ENCODE measurements around the gene TMTC1.
"Not testable (repeated sequence)": the region's sequence is repeated elsewhere in the genome, so short reads cannot be mapped to it uniquely, and the experiment has no call there.

Gene TMTC1

DNA sequence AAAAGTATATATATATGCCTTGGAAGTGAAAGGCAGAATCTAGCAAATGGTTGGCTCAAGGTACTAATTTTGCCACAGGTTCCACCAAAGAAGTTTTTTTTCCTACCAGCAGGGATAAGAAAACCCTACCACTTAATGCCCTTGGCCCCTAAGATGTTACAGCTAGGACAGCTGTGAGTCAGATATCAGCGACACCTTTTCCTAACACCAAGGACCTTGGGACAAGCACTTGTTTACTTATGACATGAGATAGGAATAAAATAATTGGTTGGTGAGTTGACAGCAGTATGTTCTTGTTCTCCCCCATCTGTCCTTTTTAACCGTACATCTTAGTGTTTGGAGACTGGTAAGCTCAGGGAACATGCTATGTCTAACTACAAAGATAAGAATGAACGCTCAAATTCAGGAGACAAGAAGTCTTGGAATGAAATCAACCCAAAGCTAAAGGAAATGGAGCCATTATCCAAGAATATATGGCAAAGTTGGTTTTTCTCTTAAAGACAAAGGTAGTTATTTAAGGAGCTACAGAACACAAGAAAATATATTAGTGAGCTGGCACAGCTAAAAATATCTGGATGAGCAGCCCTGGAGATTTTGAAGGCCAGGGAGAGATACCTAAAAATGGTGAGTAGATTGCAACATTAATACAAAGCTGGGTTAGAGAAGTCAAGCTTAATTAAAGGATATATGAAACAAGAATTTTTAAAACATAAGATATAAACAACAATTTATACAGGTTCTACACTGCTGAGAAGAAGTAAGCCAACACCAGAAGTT, 126.8 kb downstream of the TMTC1 start:
- no peak overlapping the region for H3K4me3 ChIP-seq (ENCODE audit: low read length)
- H3K27me3 ChIP-seq (ENCODE audit: control insufficient read depth, insufficient read depth, low read length) = no peaks in the 10 kb centered on the region
- H3K9ac ChIP-seq (ENCODE audit: low read depth, low read length) = no peak overlapping the region
- no peaks in the 10 kb centered on the region for H3K4me1 ChIP-seq (ENCODE audit: control insufficient read depth, insufficient read depth, low read length)
- no peak overlapping the region for H3K4me2 ChIP-seq (ENCODE audit: low read length)
- H3K9me3 ChIP-seq (replicated peaks; ENCODE audit: low read length) = no peaks in the 10 kb centered on the region
- peaks cover 49% of the 10 kb centered on the region for H3K36me3 ChIP-seq (ENCODE audit: insufficient read depth, low read length)

DNA sequence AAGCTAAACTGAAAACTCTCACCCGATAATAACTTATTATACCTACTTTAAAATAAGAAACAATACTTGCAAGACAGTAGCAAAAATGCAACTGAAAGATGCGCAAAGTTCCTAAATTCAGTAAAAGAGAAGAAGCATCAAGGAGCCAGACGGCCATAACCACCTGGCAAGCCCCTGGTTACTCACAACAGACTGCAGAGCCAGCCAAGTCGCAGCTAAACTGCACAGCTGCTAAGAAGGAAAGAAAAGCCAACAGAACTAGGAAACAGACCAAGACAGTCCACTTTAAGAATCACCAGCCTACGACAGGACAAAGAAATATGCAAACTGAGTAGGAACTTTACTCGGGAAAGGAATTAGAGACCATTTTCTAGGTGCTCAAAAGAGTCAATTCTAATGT, 127.9 kb downstream of the TMTC1 start:
- no peaks in the 10 kb centered on the region for H3K9me3 ChIP-seq (replicated peaks; ENCODE audit: low read length)
- no peak overlapping the region for H3K9ac ChIP-seq (ENCODE audit: low read depth, low read length)
- H3K36me3 ChIP-seq (ENCODE audit: insufficient read depth, low read length) = peaks cover 59% of the 10 kb centered on the region
- no peak overlapping the region for H3K4me3 ChIP-seq (ENCODE audit: low read length)
- no peaks in the 10 kb centered on the region for H3K4me1 ChIP-seq (ENCODE audit: control insufficient read depth, insufficient read depth, low read length)
- no peak overlapping the region for H3K4me2 ChIP-seq (ENCODE audit: low read length)
- no peaks in the 10 kb centered on the region for H3K27me3 ChIP-seq (ENCODE audit: control insufficient read depth, insufficient read depth, low read length)

DNA sequence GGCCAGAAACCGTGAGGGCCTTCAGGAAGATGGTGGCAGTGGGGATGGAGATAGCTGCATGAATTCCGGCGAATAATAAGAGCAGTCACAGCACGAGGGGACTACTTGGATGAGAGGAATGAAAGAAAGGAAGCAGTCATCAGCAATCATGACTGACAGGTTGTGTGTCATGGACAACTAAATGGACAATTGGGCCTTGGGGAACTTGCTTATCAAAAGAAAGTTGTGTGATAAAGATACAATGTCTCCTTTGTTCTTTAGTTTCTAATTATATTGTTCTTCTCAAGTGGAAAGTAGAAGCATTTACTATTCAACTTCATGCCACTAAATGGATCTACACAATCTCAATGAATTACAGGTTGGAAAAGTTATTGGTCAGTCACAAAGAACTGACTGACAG, 130.5 kb downstream of the TMTC1 start:
- no peak overlapping the region for H3K9ac ChIP-seq (ENCODE audit: low read depth, low read length)

DNA sequence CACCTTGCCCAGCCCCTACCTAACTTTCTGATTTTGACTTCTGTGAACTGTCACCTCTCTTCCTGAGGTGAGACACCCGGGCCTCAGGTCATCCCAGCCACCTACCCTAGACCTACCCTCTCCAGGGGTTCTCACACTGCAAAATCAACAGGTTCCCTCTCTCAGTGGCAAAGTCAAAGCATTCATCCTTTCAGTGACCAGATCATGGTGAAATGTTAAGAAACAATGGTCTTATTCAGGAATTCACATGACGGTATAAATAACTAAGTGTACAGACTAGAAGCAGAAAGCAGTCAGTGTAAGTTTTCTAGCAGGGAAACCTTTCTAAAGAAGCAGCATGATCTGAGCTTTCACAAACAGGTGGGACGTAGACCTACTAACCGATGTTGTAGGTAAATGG, 133.4 kb downstream of the TMTC1 start:
- Histone ChIP-seq H3K9me3 (replicated peaks; ENCODE audit: low read length) (no peaks in the 10 kb centered on the region), H3K4me1 (ENCODE audit: control insufficient read depth, insufficient read depth, low read length) (no peaks in the 10 kb centered on the region), H3K36me3 (ENCODE audit: insufficient read depth, low read length) (peaks cover 59% of the 10 kb centered on the region), H3K27me3 (ENCODE audit: control insufficient read depth, insufficient read depth, low read length) (no peaks in the 10 kb centered on the region), H3K9ac (ENCODE audit: low read depth, low read length) (no peak overlapping the region), H3K4me3 (ENCODE audit: low read length) (no peak overlapping the region), H3K4me2 (ENCODE audit: low read length) (no peak overlapping the region)

More for the DNA sequence above, 130.5 kb downstream of the TMTC1 start:
- Histone ChIP-seq H3K36me3 (ENCODE audit: insufficient read depth, low read length) (peaks cover 57% of the 10 kb centered on the region), H3K9me3 (replicated peaks; ENCODE audit: low read length) (no peaks in the 10 kb centered on the region), H3K27me3 (ENCODE audit: control insufficient read depth, insufficient read depth, low read length) (no peaks in the 10 kb centered on the region), H3K4me2 (ENCODE audit: low read length) (no peak overlapping the region), H3K4me1 (ENCODE audit: control insufficient read depth, insufficient read depth, low read length) (no peaks in the 10 kb centered on the region), H3K4me3 (ENCODE audit: low read length) (no peak overlapping the region)

DNA sequence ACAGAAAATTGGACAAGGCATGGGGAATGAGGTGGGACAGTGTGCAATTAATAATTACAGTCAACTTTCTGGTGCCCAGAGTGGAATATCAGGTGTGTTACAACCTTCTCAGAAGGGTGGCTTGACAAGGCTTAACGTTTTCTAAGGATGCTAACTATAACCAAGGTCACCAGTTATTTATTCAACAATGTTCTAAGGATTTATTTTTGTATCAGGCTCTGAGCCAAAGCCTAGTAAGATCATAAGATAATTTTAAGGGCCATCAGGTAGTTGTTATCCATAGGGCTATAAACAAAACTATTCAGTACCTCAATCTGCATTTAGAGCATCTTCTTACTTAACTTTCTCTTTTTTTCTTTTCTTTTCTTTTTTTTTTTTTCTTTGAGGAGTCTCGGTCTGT, 134.0 kb downstream of the TMTC1 start:
- Histone ChIP-seq H3K4me1 (ENCODE audit: control insufficient read depth, insufficient read depth, low read length) (no peaks in the 10 kb centered on the region), H3K4me3 (ENCODE audit: low read length) (no peak overlapping the region), H3K9me3 (replicated peaks; ENCODE audit: low read length) (no peaks in the 10 kb centered on the region), H3K9ac (ENCODE audit: low read depth, low read length) (no peak overlapping the region), H3K4me2 (ENCODE audit: low read length) (no peak overlapping the region), H3K27me3 (ENCODE audit: control insufficient read depth, insufficient read depth, low read length) (no peaks in the 10 kb centered on the region), H3K36me3 (ENCODE audit: insufficient read depth, low read length) (peaks cover 59% of the 10 kb centered on the region)

DNA sequence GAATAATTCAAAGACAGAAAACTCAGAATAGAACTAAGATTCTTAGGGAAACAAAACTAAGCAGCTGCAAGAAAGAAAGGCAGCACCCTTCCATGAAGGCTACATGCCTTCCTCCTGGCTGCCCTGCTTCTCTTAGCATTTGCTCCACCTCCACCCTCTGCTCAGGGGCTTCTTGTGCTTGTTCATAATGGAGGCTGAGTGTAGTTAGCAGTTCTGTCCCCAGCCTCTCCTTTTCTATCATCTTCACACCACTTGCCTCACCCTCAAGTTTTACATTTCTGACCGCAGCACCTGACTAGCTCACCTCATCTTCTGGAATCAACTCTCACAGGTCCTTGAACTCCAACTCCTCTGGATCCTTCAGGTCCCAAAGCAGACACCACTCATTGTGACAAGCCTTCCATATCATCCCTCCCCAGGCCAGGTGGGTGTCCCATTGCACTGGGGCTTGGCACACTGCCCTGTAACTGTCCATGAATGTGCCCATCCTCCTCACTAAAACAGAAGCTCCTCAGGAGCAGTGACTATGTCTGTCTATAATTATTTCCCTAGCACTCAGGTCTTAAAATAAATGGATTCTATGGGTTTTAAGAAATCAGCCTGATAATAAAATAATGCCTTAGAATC, 139.1 kb downstream of the TMTC1 start:
- no peak overlapping the region for H3K4me3 ChIP-seq (ENCODE audit: low read length)
- H3K27me3 ChIP-seq (ENCODE audit: control insufficient read depth, insufficient read depth, low read length) = no peaks in the 10 kb centered on the region
- peaks cover 17% of the 10 kb centered on the region for H3K4me1 ChIP-seq (ENCODE audit: control insufficient read depth, insufficient read depth, low read length)
- H3K36me3 ChIP-seq (ENCODE audit: insufficient read depth, low read length) = peaks cover 30% of the 10 kb centered on the region
- no peaks in the 10 kb centered on the region for H3K9me3 ChIP-seq (replicated peaks; ENCODE audit: low read length)
- H3K9ac ChIP-seq (ENCODE audit: low read depth, low read length) = no peak overlapping the region
- H3K4me2 ChIP-seq (ENCODE audit: low read length) = no peak overlapping the region

DNA sequence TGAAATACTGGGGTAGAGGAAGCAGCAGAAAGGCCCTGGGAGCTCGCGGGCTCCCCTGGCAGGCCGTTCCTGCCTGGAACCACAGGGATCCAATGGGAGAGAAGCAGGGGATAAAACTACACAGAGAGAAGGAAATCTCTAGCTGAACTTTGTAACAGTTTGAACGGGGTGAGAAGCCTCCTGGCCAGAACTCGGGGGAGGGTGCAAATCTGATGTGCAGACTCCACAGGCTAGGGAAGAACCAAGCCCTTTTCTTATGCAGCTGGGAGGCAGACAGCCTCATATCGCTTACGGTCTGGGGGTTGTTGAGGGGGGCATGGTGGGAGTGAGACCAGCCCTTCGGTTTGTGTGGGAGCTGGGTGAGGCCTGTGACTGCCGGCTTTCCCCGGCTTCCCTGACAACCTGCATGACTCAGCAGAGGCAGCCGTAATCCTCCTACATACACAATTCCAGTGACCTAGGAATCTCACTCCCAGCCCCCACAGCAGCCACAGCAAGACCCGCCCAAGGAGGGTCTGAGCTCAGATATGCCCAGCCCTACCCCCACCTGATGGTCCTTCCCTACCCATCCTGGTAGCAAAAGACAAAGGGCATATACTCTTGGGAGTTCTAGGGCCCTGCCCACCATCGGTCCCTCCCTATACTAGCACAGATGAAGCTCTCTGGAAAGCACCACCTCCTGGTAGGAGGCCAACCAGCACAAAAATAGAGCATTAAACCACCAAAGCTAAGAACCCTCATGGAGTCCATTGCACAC, 143.0 kb downstream of the TMTC1 start:
- Histone ChIP-seq H3K9ac (ENCODE audit: low read depth, low read length) (peak overlapping the region; percentile 67), H3K4me1 (ENCODE audit: control insufficient read depth, insufficient read depth, low read length) (peaks cover 17% of the 10 kb centered on the region), H3K9me3 (replicated peaks; ENCODE audit: low read length) (no peaks in the 10 kb centered on the region), H3K27me3 (ENCODE audit: control insufficient read depth, insufficient read depth, low read length) (no peaks in the 10 kb centered on the region), H3K4me2 (ENCODE audit: low read length) (peak overlapping the region; percentile 61), H3K4me3 (ENCODE audit: low read length) (peak overlapping the region; percentile 39), H3K36me3 (ENCODE audit: insufficient read depth, low read length) (peaks cover 24% of the 10 kb centered on the region)

DNA sequence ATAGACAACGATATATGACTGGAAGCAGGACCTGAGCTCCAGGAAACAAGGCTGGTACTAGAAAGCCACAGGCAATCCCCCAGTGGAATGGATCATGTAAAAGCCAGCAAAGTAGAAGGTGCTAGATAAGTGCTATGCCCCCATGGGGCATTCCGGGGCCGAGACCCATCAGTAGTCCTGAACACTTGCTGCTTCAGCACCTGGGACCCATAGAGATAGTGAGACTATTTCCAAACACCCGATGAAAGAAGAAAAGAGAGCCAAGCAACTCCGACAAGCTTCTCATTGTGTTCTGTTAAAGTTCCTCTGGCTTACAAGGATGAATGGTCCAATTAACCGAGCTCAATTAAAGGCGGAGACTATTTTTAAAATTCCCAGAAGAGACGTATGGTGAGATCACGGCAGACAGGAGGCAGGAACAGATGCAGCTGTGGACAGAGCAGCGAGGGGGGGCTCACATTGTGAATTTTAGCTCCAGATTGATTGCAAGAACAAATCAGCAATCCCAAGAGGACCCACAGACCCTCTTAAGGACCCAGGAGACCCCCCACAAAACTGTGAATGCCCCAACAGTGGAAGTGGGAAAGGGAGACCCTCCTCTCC, 143.7 kb downstream of the TMTC1 start:
- Histone ChIP-seq H3K4me1 (ENCODE audit: control insufficient read depth, insufficient read depth, low read length) (peaks cover 17% of the 10 kb centered on the region), H3K27me3 (ENCODE audit: control insufficient read depth, insufficient read depth, low read length) (no peaks in the 10 kb centered on the region), H3K4me3 (ENCODE audit: low read length) (no peak overlapping the region), H3K9me3 (replicated peaks; ENCODE audit: low read length) (no peaks in the 10 kb centered on the region), H3K9ac (ENCODE audit: low read depth, low read length) (peak overlapping the region; percentile 67), H3K4me2 (ENCODE audit: low read length) (peak overlapping the region; percentile 61), H3K36me3 (ENCODE audit: insufficient read depth, low read length) (peaks cover 29% of the 10 kb centered on the region)

DNA sequence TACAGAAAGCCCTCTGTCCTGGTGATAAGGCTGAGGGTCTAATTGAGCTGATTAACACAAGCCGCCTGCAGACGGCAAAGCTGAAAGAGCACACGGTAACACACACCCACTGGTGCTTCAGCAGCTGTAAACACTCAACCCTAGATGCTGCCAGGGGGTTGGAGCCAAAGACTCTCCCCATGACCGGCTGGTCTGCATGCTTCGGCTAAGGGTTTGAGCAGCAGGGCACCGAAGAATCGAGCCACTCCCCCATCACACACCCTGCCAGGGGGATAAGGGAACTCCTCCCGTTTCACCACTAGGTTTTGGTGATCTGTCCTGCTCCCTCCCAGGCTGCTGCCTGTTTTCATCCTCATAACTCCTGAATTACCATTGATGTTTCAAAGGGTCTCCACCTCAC, 145.2 kb downstream of the TMTC1 start:
- H3K9ac ChIP-seq (ENCODE audit: low read depth, low read length) = no peak overlapping the region
- no peaks in the 10 kb centered on the region for H3K27me3 ChIP-seq (ENCODE audit: control insufficient read depth, insufficient read depth, low read length)
- no peak overlapping the region for H3K4me2 ChIP-seq (ENCODE audit: low read length)
- H3K36me3 ChIP-seq (ENCODE audit: insufficient read depth, low read length) = peaks cover 33% of the 10 kb centered on the region
- H3K9me3 ChIP-seq (replicated peaks; ENCODE audit: low read length) = no peaks in the 10 kb centered on the region
- H3K4me1 ChIP-seq (ENCODE audit: control insufficient read depth, insufficient read depth, low read length) = peaks cover 17% of the 10 kb centered on the region
- no peak overlapping the region for H3K4me3 ChIP-seq (ENCODE audit: low read length)

DNA sequence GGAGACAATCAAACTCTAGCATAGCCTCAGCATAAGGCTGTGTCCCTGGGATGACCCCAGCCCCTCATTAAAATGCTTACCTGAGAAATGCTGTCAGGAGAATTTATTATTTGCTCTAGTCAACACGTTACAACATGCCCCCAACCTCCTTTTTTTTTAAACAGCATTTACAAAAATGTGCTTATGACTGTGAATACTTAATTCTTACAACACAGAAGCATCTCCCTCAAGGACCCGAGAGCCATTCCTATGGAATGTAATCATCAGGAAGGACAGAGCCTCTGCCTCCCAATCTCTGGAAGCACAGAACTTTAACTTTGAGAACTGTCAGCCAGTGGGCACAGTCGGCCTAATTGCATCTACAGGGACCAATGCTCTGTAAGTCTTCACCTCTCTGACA, 149.7 kb downstream of the TMTC1 start:
- Histone ChIP-seq H3K9ac (ENCODE audit: low read depth, low read length) (no peak overlapping the region), H3K4me1 (ENCODE audit: control insufficient read depth, insufficient read depth, low read length) (no peaks in the 10 kb centered on the region), H3K36me3 (ENCODE audit: insufficient read depth, low read length) (peaks cover 51% of the 10 kb centered on the region), H3K9me3 (replicated peaks; ENCODE audit: low read length) (no peaks in the 10 kb centered on the region), H3K27me3 (ENCODE audit: control insufficient read depth, insufficient read depth, low read length) (no peaks in the 10 kb centered on the region), H3K4me2 (ENCODE audit: low read length) (no peak overlapping the region), H3K4me3 (ENCODE audit: low read length) (no peak overlapping the region)

DNA sequence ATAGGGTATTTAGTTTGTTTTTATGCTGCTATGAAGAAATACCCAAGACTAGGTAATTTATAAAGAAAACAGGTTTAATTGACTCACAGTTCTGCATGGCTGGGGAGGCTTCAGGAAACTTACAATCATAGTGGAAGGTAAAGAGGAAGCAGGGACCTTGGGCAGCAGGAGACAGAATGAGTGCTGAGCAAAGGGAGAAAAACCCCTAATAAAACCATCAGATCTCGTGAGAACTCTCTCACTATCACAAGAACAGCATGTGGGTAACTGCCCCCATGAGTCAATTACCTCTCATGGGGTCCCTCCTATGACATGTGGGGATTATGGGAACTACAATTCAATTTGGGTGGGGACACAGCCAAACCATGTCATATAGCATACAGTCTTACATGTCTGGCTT, 153.6 kb downstream of the TMTC1 start:
- H3K4me3 ChIP-seq (ENCODE audit: low read length); H3K9me3 ChIP-seq (replicated peaks; ENCODE audit: low read length); H3K4me2 ChIP-seq (ENCODE audit: low read length); H3K27me3 ChIP-seq (ENCODE audit: control insufficient read depth, insufficient read depth, low read length); H3K4me1 ChIP-seq (ENCODE audit: control insufficient read depth, insufficient read depth, low read length); H3K9ac ChIP-seq (ENCODE audit: low read depth, low read length): not testable (repeated sequence)
- H3K36me3 ChIP-seq (ENCODE audit: insufficient read depth, low read length) = peaks cover 49% of the 10 kb centered on the region
